H1 (cell line): ENCODE data around the gene PRDM2. TPM values are rescaled to one million over a fixed set of nuclear protein-coding genes. Genes with fewer than 3 reads are reported as not detected.

Experiments
- CTCF ChIA-PET: fragments of 300-600 bp; sonication (Branson Sonifier 250); formaldehyde crosslinking; loops from one replicate; lab custom pipeline; 2021; ENCODE audit not compliant: partially characterized antibody; lab: Charles Lee
- POLR2A ChIA-PET: fragments of 300-600 bp; sonication (Branson Sonifier 250); formaldehyde crosslinking; loops from one replicate; lab custom pipeline; 2021; ENCODE audit warnings: inconsistent platforms; ENCODE audit not compliant: partially characterized antibody; lab: Charles Lee
- DNase-seq, 2 experiments: peaks; one replicate each; pipeline versions ENCODE4 v3.0.0 to v3.0.0-alpha.2; 2010 to 2022; ENCODE audit warnings: low spot score in 2 of 2, low read depth in 1 of 2, mixed read lengths in 1 of 2
- FAIRE-seq: peaks from 2 replicates; lab custom pipeline; 2011; peaks lifted over from hg19 to GRCh38; lab: Jason Lieb, UNC
- H2AFZ ChIP-seq: 2 replicates; pipeline ENCODE4 v1.8.1; 2012; ENCODE audit warnings: low read length, inconsistent platforms
- H2AK5ac ChIP-seq: 2 replicates; pipeline ENCODE4 v1.6.1; 2013; ENCODE audit warnings: low read depth, low read length
- H2BK120ac ChIP-seq: replicated peaks from 2 replicates; pipeline ENCODE3; 2013; ENCODE audit warnings: low read depth, low read length, inconsistent platforms
- H2BK12ac ChIP-seq: 2 replicates; pipeline ENCODE4 v1.6.1; 2013; ENCODE audit warnings: low read depth, low read length
- H2BK15ac ChIP-seq: 2 replicates; pipeline ENCODE4 v1.6.1; 2013; ENCODE audit warnings: low read length
- H2BK20ac ChIP-seq: 2 replicates; pipeline ENCODE4 v1.6.1; 2013; ENCODE audit warnings: low read length
- H2BK5ac ChIP-seq: 2 replicates; pipeline ENCODE4 v1.6.1; 2013; ENCODE audit warnings: low read depth, low read length
- H3K14ac ChIP-seq: 2 replicates; pipeline ENCODE4 v1.6.1; 2013; ENCODE audit warnings: inconsistent platforms; ENCODE audit not compliant: insufficient read length
- H3K18ac ChIP-seq: 2 replicates; pipeline ENCODE4 v1.6.1; 2013; ENCODE audit warnings: low read length; ENCODE audit errors: extremely low read depth
- H3K23ac ChIP-seq: 2 replicates; pipeline ENCODE4 v1.6.1; 2013; ENCODE audit warnings: inconsistent platforms; ENCODE audit not compliant: insufficient read length
- H3K23me2 ChIP-seq: 2 replicates; pipeline ENCODE4 v1.6.1; 2013; ENCODE audit warnings: low read depth, low read length
- H3K27ac ChIP-seq: 2 replicates; pipeline ENCODE4 v1.6.1; 2011; ENCODE audit warnings: low read depth, low read length, inconsistent platforms
- H3K27me3 ChIP-seq, 4 experiments: replicated peaks in 1 of 4; 1 replicate in 1 of 4; 2 replicates in 3 of 4; pipeline versions ENCODE4 v1.6.1 to v1.8.1; 2011 to 2013; ENCODE audit warnings: low read length in 3 of 4, mild to moderate bottlenecking in 3 of 4, inconsistent platforms in 2 of 4, mixed read lengths in 2 of 4, moderate library complexity in 1 of 4; ENCODE audit not compliant: control insufficient read depth in 3 of 4, insufficient read depth in 3 of 4; ENCODE audit errors: extremely low read depth in 1 of 4
- H3K36me3 ChIP-seq, 4 experiments: 2 replicates each; pipeline versions ENCODE4 v1.6.1 to v1.8.1; 2011 to 2013; ENCODE audit warnings: mild to moderate bottlenecking in 4 of 4, low read length in 3 of 4, moderate library complexity in 2 of 4, control low read depth in 1 of 4, inconsistent platforms in 1 of 4; ENCODE audit not compliant: insufficient read depth in 4 of 4, control insufficient read depth in 2 of 4
- H3K4ac ChIP-seq: replicated peaks from 2 replicates; pipeline ENCODE3; 2013; ENCODE audit warnings: low read length, low read depth, mixed read lengths, inconsistent platforms; ENCODE audit not compliant: insufficient read length
- H3K4me1 ChIP-seq, 4 experiments: replicated peaks in 1 of 4; 1 replicate in 1 of 4; 2 replicates in 3 of 4; pipeline versions ENCODE4 v1.6.1 to v1.8.1; 2011 to 2013; ENCODE audit warnings: low read length in 3 of 4, inconsistent platforms in 2 of 4, mixed read lengths in 1 of 4; ENCODE audit not compliant: insufficient read depth in 4 of 4, control insufficient read depth in 3 of 4
- H3K4me2 ChIP-seq, 2 experiments: 2 replicates each; pipeline versions ENCODE4 v1.6.1 to v1.8.1; 2011 to 2013; ENCODE audit warnings: low read depth in 2 of 2, low read length in 2 of 2, control low read depth in 1 of 2, inconsistent platforms in 1 of 2, mild to moderate bottlenecking in 1 of 2; ENCODE audit not compliant: insufficient read depth in 1 of 2
- H3K4me3 ChIP-seq, 4 experiments: fragments of 200-600, 300-600 bp in 1 of 4; sonication (generic), shearing (Covaris generic), sonication (Bioruptor Twin) in 1 of 4; 2 replicates each; pipeline versions ENCODE4 v1.5.1 to v1.8.1; 2011 to 2016; ENCODE audit warnings: low read length in 4 of 4, low read depth in 3 of 4, control low read depth in 2 of 4, inconsistent platforms in 2 of 4, mild to moderate bottlenecking in 2 of 4, mixed read lengths in 1 of 4, moderate library complexity in 1 of 4; ENCODE audit not compliant: insufficient read depth in 2 of 4; ENCODE audit errors: extremely low read depth in 1 of 4
- H3K56ac ChIP-seq: replicated peaks from 2 replicates; pipeline ENCODE3; 2013; ENCODE audit warnings: low read depth, mild to moderate bottlenecking, mixed read lengths, low read length, inconsistent platforms; ENCODE audit not compliant: insufficient read length
- H3K79me1 ChIP-seq: 2 replicates; pipeline ENCODE4 v1.6.1; 2013; ENCODE audit warnings: low read depth, low read length, control low read depth
- H3K79me2 ChIP-seq, 2 experiments: 2 replicates each; pipeline versions ENCODE4 v1.6.1 to v1.8.1; 2012 to 2013; ENCODE audit warnings: low read length in 2 of 2, mild to moderate bottlenecking in 2 of 2, inconsistent platforms in 1 of 2; ENCODE audit not compliant: insufficient read depth in 2 of 2, control insufficient read depth in 1 of 2
- H3K9ac ChIP-seq, 4 experiments: replicated peaks in 1 of 4; 1 replicate in 1 of 4; 2 replicates in 3 of 4; pipeline versions ENCODE4 v1.6.1 to v1.8.1; 2011 to 2013; ENCODE audit warnings: low read depth in 3 of 4, low read length in 3 of 4, control low read depth in 2 of 4, mild to moderate bottlenecking in 2 of 4, moderate library complexity in 2 of 4, inconsistent platforms in 1 of 4; ENCODE audit errors: extremely low read depth in 1 of 4
- H3K9me3 ChIP-seq, 2 experiments: 2 replicates each; pipeline versions ENCODE4 v1.6.1 to v1.8.1; 2012 to 2013; ENCODE audit warnings: mild to moderate bottlenecking in 2 of 2, moderate library complexity in 2 of 2, control low read depth in 1 of 2, inconsistent platforms in 1 of 2, low read depth in 1 of 2, low read length in 1 of 2, mixed read lengths in 1 of 2; ENCODE audit not compliant: insufficient read depth in 2 of 2
- H4K20me1 ChIP-seq, 2 experiments: replicated peaks in 1 of 2; 2 replicates each; pipeline versions ENCODE3 to v1.8.1; 2011 to 2013; ENCODE audit warnings: inconsistent platforms in 2 of 2, low read length in 2 of 2, mild to moderate bottlenecking in 1 of 2; ENCODE audit not compliant: insufficient read depth in 2 of 2, control insufficient read depth in 1 of 2
- H4K5ac ChIP-seq: 2 replicates; pipeline ENCODE4 v1.6.1; 2013; ENCODE audit warnings: low read length, low read depth, mixed read lengths, inconsistent platforms; ENCODE audit not compliant: insufficient read length
- H4K8ac ChIP-seq: 2 replicates; pipeline ENCODE4 v1.8.0; 2013; ENCODE audit warnings: mild to moderate bottlenecking, moderate library complexity, low read length, inconsistent platforms; ENCODE audit not compliant: insufficient read depth; ENCODE audit errors: extremely low read depth
- H4K91ac ChIP-seq: replicated peaks from 2 replicates; pipeline ENCODE3; 2013; ENCODE audit warnings: low read length, mixed read lengths, inconsistent platforms; ENCODE audit not compliant: insufficient read length
- E2F6 ChIP-seq: IDR thresholded peaks from 2 replicates; pipeline ENCODE4 v1.6.1; 2012; ENCODE audit warnings: inconsistent platforms
- GABPA ChIP-seq: IDR thresholded peaks from 2 replicates; pipeline ENCODE4 v1.6.1; 2011; ENCODE audit warnings: mild to moderate bottlenecking, low read length, moderate library complexity, borderline replicate concordance; ENCODE audit not compliant: insufficient read depth
- TAF7 ChIP-seq: optimal IDR thresholded peaks from 2 replicates; pipeline ENCODE3; 2011; ENCODE audit warnings: low read depth, mild to moderate bottlenecking, inconsistent platforms, low read length, moderate library complexity, borderline replicate concordance
- WGBS, 2 experiments: shearing (Covaris generic) in 1 of 2; methylation state at CpG; one replicate each; pipeline versions ENCODE4 v1.1.6 to v1.1.7; 2013 to 2015; ENCODE audit warnings: low lambda C conversion rate in 2 of 2, mixed read lengths in 2 of 2, inconsistent platforms in 1 of 2, low coverage in 1 of 2, missing lambda C conversion rate in 1 of 2; ENCODE audit not compliant: insufficient replicate concordance in 2 of 2, insufficient coverage in 1 of 2, insufficient read length in 1 of 2; ENCODE audit errors: extremely low coverage in 1 of 2, missing lambda C conversion rate in 1 of 2; 5-methylcytosine and 5-hydroxymethylcytosine counted together
- polyA plus RNA-seq, 7 experiments: library from polyadenylated mRNA; depleted of rRNA in 3 of 7; stranded (reverse) in 5 of 7; unstranded in 2 of 7; fragments of >200 nt in 5 of 7; fragments of 200-250 nt in 2 of 7; gene quantifications; 1 replicate in 5 of 7; 2 replicates in 1 of 7; 4 replicates in 1 of 7; pipeline versions ENCODE4 v1.2.1 to v1.2.3, GENCODE V29; 2011 to 2013; ENCODE audit warnings: missing spikeins in 2 of 7, mixed read lengths in 2 of 7
- total RNA-seq: library from RNA; stranded (reverse); fragmentation: NEBNext Ultra II Directional; extraction: Animal tissue kit (Norgen Biotek cat#: 25700); gene quantifications from 2 replicates; pipeline ENCODE4 v1.2.1, GENCODE V29; 2021

The PRDM2 gene
- total and polyA plus RNA-seq, 2 of the 8 experiments (the other 6 are each of a cell fraction or from before 2014, with no cell fraction given): 5.8 to 21.2 TPM

GRCh38 chr1:13694886-13695684 lies 4.9 kb upstream of the PRDM2 start:
- DNase-seq (no peak), FAIRE-seq (no peak)
- H3K23ac ChIP-seq: no peak overlapping the region
- H3K4ac ChIP-seq: no peak overlapping the region
- no peaks in the 10 kb centered on the region for H4K20me1 ChIP-seq
- H3K14ac ChIP-seq: no peak overlapping the region
- H3K9ac ChIP-seq: no peak overlapping the region
- H2AK5ac ChIP-seq: no peak overlapping the region
- no peaks in the 10 kb centered on the region for H3K36me3 ChIP-seq
- H4K8ac ChIP-seq: peak overlapping the region; percentile 62; the same call in 1 of the 2 replicates
- no peak overlapping the region for H2BK20ac ChIP-seq
- H2BK12ac ChIP-seq: no peak overlapping the region
- H2AFZ ChIP-seq: no peak overlapping the region
- H3K56ac ChIP-seq: no peak overlapping the region
- no peak overlapping the region for H3K4me3 ChIP-seq
- no peaks in the 10 kb centered on the region for H3K79me1 ChIP-seq
- no peak overlapping the region for H2BK5ac ChIP-seq
- ChIA-PET POLR2A (no interaction called here), CTCF (interaction anchor here (1.2 kb wide), 1 partner anchor 29 kb away, joined by 4 read pairs; no protein-coding TSS in a partner anchor)
- peaks cover 1 to 11% (median 9%) of the 10 kb centered on the region in 4 experiments for H3K27me3 ChIP-seq
- H2BK120ac ChIP-seq: no peak overlapping the region
- H3K4me2 ChIP-seq: no peak overlapping the region
- no peaks in the 10 kb centered on the region for H3K79me2 ChIP-seq
- 86% methylated on average over 21 of the region's 21 CpGs; no CpG with 5 or more reads in 1 of the 2 experiments for WGBS, 2 experiments
- H4K5ac ChIP-seq: no peak overlapping the region
- H4K91ac ChIP-seq: no peak overlapping the region
- H2BK15ac ChIP-seq: no peak overlapping the region
- H3K9me3 ChIP-seq: peaks cover 9 to 11% of the 10 kb centered on the region in 2 experiments; a peak in 3 of 4 replicates
- H3K18ac ChIP-seq: no peak overlapping the region
- no peak overlapping the region for H3K27ac ChIP-seq
- H3K23me2 ChIP-seq: no peaks in the 10 kb centered on the region; the same call in 1 of the 2 replicates
- TF ChIP-seq E2F6: no peak
- TF ChIP-seq TAF7: no peak
- no peak for TF ChIP-seq GABPA
- peaks cover 0 to 4% (median 0%) of the 10 kb centered on the region in 4 experiments; a peak in 2 of 7 replicates for H3K4me1 ChIP-seq
